H1 (cell line): ENCODE data around the gene CLEC16A. TPM values are rescaled to one million over a fixed set of nuclear protein-coding genes. Genes with fewer than 3 reads are reported as not detected.

Source experiments
- GABPA ChIP-seq: IDR thresholded peaks from 2 replicates; pipeline ENCODE4 v1.6.1; 2011; ENCODE audit warnings: mild to moderate bottlenecking, low read length, moderate library complexity, borderline replicate concordance; ENCODE audit not compliant: insufficient read depth
- KDM4A ChIP-seq: IDR thresholded peaks from one replicate; pipeline ENCODE4 v1.7.1; 2012; ENCODE audit warnings: low read depth, mild to moderate bottlenecking, moderate library complexity, low read length, inconsistent platforms; ENCODE audit not compliant: severe bottlenecking
- KDM5A ChIP-seq: fragments of 200-600 bp; IDR thresholded peaks from 2 replicates; pipeline ENCODE4 v1.7.1; 2012; ENCODE audit warnings: mild to moderate bottlenecking, low read length, inconsistent platforms, mixed read lengths
- polyA plus RNA-seq, 7 experiments: library from polyadenylated mRNA; depleted of rRNA in 3 of 7; stranded (reverse) in 5 of 7; unstranded in 2 of 7; fragments of >200 nt in 5 of 7; fragments of 200-250 nt in 2 of 7; gene quantifications; 1 replicate in 5 of 7; 2 replicates in 1 of 7; 4 replicates in 1 of 7; pipeline versions ENCODE4 v1.2.1 to v1.2.3, GENCODE V29; 2011 to 2013; ENCODE audit warnings: missing spikeins in 2 of 7, mixed read lengths in 2 of 7
- total RNA-seq: library from RNA; stranded (reverse); fragmentation: NEBNext Ultra II Directional; extraction: Animal tissue kit (Norgen Biotek cat#: 25700); gene quantifications from 2 replicates; pipeline ENCODE4 v1.2.1, GENCODE V29; 2021
- TF ChIP-seq, protein P1 (sequence below): IDR thresholded peaks from 2 replicates; pipeline ENCODE4 v1.6.1; 2011; ENCODE audit warnings: low read depth, mild to moderate bottlenecking, low read length; ENCODE audit not compliant: insufficient read depth

CLEC16A gene
- total and polyA plus RNA-seq, 2 of the 8 experiments (the other 6 are each of a cell fraction or from before 2014, with no cell fraction given) = 7.6 to 19.3 TPM

- no peak for TF ChIP-seq KDM4A
- TF ChIP-seq, protein P1, sequence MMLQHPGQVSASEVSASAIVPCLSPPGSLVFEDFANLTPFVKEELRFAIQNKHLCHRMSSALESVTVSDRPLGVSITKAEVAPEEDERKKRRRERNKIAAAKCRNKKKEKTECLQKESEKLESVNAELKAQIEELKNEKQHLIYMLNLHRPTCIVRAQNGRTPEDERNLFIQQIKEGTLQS = no peak
- TF ChIP-seq KDM5A = no peak
- TF ChIP-seq GABPA = no peak
Observed at GRCh38 chr16:10980813-10981212, 36.4 kb downstream of the CLEC16A start (continued).
